Endothelial cell (in vitro differentiated cells): ENCODE data around the gene TSHZ3. TPM values are rescaled to one million over a fixed set of nuclear protein-coding genes. Genes with fewer than 3 reads are reported as not detected.

Experiments used
- DNase-seq: peaks from one replicate; pipeline ENCODE4 v3.0.0; 2021; ENCODE audit warnings: low spot score
- H3K27ac Mint-ChIP-seq: one replicate; pipeline ENCODE4 v1.8.0; 2021; ENCODE audit warnings: mixed read lengths, inconsistent platforms; ENCODE audit not compliant: unreplicated experiment
- H3K27me3 Mint-ChIP-seq: one replicate; pipeline ENCODE4 v1.8.0; 2021; ENCODE audit warnings: mild to moderate bottlenecking, moderate library complexity, mixed read lengths, inconsistent platforms; ENCODE audit not compliant: unreplicated experiment
- H3K36me3 Mint-ChIP-seq: one replicate; pipeline ENCODE4 v1.8.0; 2021; ENCODE audit warnings: mild to moderate bottlenecking, low read depth, mixed read lengths, inconsistent platforms; ENCODE audit not compliant: unreplicated experiment
- H3K4me1 Mint-ChIP-seq: one replicate; pipeline ENCODE4 v1.8.0; 2021; ENCODE audit warnings: mild to moderate bottlenecking, mixed read lengths, inconsistent platforms; ENCODE audit not compliant: unreplicated experiment
- H3K4me3 Mint-ChIP-seq: one replicate; pipeline ENCODE4 v1.8.0; 2021; ENCODE audit warnings: mild to moderate bottlenecking, mixed read lengths, inconsistent platforms; ENCODE audit not compliant: unreplicated experiment
- H3K9me3 Mint-ChIP-seq: one replicate; pipeline ENCODE4 v1.8.0; 2021; ENCODE audit warnings: mixed read lengths, inconsistent platforms; ENCODE audit not compliant: unreplicated experiment
- total RNA-seq: library from RNA; stranded (reverse); fragmentation: NEBNext Ultra II Directional; extraction: Animal tissue kit (Norgen Biotek cat#: 25700); gene quantifications from one replicate; pipeline ENCODE4 v1.2.1, GENCODE V29; 2021; ENCODE audit not compliant: unreplicated experiment
- TF ChIP-seq, protein P1 (sequence below): fragments of 200-600 bp; sonication (generic); IDR thresholded peaks from one replicate; pipeline ENCODE4 v1.5.0; 2021; ENCODE audit warnings: antibody characterized with exemption; ENCODE audit not compliant: unreplicated experiment

Gene TSHZ3
- total RNA-seq, 1 donor from 2014 or later, result 12.3 TPM

DNA sequence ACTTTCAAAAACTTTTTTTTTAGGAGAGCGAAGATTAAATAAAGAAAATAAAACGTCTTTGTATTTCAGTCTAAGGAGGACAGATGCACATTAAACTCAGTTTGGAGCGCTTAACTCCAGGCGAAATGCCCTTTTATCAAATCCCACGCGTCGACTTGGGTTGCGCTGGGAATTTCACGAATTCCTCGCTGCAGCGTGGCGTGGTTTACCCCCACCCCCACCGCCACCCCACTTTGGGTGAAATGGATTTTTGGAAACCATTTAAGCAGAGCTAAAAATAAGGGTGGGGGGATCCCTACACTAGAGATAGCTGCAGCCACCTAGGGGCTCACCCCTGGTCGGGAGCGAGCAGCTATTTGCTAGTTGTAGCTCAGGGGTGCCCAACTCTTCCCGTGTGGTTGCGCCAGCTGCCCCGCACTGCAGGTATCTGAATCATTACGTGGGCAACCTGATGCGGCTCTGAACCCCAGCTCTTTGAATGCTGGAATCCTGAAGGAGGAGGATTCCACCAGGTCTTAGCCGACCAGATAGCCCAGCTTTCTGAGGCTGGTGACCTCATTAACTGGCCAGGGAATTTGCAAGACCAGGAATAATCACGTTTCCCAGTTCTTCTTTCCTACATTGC, 6.5 kb upstream of the TSHZ3 start:
- peaks cover 38% of the 10 kb centered on the region for H3K4me1 Mint-ChIP-seq
- H3K4me3 Mint-ChIP-seq, result peak overlapping the region; percentile 61
- H3K9me3 Mint-ChIP-seq, result no peaks in the 10 kb centered on the region
- no peaks in the 10 kb centered on the region for H3K36me3 Mint-ChIP-seq
- TF ChIP-seq, protein P1, sequence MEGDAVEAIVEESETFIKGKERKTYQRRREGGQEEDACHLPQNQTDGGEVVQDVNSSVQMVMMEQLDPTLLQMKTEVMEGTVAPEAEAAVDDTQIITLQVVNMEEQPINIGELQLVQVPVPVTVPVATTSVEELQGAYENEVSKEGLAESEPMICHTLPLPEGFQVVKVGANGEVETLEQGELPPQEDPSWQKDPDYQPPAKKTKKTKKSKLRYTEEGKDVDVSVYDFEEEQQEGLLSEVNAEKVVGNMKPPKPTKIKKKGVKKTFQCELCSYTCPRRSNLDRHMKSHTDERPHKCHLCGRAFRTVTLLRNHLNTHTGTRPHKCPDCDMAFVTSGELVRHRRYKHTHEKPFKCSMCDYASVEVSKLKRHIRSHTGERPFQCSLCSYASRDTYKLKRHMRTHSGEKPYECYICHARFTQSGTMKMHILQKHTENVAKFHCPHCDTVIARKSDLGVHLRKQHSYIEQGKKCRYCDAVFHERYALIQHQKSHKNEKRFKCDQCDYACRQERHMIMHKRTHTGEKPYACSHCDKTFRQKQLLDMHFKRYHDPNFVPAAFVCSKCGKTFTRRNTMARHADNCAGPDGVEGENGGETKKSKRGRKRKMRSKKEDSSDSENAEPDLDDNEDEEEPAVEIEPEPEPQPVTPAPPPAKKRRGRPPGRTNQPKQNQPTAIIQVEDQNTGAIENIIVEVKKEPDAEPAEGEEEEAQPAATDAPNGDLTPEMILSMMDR, result no peak
- H3K27me3 Mint-ChIP-seq, result peaks cover 28% of the 10 kb centered on the region
- no peak for DNase-seq
- no peak overlapping the region for H3K27ac Mint-ChIP-seq

DNA sequence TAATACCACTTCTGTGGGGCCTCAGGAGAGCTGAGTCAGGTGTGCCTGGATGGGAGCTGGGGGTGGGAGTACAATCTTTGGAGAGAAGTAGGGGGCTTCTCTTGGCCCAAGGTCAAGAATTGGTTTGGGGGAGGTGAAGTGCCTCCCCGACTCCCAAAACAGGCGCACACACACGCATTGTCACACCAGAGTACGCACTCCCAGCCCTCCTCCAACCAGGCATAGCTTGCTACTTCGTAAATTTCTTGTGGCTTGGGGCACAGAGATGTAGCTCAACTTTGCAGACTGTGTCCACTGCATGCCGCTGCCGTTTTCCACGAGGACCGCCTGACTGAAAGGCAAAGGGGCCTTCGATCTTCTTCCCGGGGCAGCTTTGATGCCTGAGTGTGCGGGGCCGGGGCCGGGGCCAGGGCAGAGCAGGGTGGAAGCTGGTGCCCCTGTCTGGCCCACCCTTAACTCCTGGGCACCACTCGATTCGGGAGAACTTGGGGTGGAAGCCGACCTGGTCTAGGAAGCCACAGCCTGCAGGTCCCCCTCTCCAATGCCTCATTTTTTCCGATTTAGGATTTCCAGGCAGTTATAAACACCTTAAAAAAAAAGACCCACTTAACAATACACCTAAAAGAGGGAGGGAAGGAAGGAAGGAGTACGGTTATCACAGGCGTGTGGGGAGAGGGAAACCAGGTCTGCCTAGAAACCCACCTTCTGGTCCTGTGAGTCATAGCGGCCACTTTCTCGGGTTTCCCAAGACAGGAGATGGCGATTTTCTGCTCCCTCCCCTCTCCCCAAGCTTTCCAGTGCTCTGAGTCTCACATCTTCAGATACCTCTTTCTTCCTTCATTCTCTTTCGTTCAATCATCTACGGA, 5.8 kb upstream of the TSHZ3 start:
- Mint-ChIP-seq H3K4me1 (peaks cover 38% of the 10 kb centered on the region), H3K27ac (no peak overlapping the region), H3K36me3 (no peaks in the 10 kb centered on the region), H3K9me3 (no peaks in the 10 kb centered on the region), H3K4me3 (peak overlapping the region; percentile 61), H3K27me3 (peaks cover 28% of the 10 kb centered on the region)
- TF ChIP-seq, protein P1, result no peak
- peak; percentile 38 for DNase-seq

DNA sequence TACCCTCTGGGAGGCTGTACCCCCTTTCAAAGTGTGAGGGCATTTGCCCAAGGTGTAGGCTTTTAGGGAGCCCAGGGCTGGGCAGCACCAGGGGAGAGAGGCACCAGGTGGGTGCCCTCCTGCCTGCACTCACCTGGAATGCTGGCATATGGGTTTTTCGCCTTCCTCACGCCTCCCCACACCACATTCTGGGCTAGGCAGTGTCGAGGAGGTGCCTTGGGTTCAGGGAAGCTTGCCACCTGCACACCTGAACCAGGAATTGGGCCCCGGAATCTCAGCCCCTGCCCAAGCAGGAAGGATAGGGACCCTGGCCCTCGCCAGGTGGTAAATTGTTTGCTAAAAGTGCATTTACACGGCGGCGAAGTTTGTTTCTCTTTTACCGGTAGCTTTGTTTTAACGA, 5.1 kb upstream of the TSHZ3 start:
- Mint-ChIP-seq H3K36me3 (no peaks in the 10 kb centered on the region), H3K27ac (no peak overlapping the region), H3K4me1 (peaks cover 38% of the 10 kb centered on the region), H3K27me3 (peaks cover 28% of the 10 kb centered on the region), H3K9me3 (no peaks in the 10 kb centered on the region), H3K4me3 (peak overlapping the region; percentile 56)
- TF ChIP-seq, protein P1, result no peak
- no peak for DNase-seq

DNA sequence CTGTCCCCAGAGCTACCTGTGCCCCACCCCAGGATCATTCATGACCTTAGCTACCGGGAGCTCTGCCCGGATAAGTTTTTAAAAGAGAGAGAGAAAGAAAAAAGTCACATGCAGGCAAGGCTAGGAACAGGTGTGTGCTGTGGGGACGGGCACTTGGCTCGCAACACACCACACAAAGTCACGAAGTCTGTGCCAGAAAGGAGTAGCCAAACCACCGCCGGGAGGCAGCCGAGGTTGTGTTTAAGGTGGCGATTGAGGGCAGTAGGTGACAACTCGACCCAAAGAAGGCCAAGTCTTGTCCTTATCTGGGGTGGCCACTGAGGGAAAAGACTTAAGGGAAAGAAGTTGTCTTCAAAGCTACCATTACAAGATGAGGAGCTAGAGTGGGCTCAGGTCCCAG, 4.6 kb upstream of the TSHZ3 start:
- H3K9me3 Mint-ChIP-seq, result no peaks in the 10 kb centered on the region
- peaks cover 38% of the 10 kb centered on the region for H3K4me1 Mint-ChIP-seq
- peak; percentile 38 for DNase-seq
- H3K4me3 Mint-ChIP-seq, result peak overlapping the region; percentile 19
- TF ChIP-seq, protein P1, result no peak
- H3K36me3 Mint-ChIP-seq, result no peaks in the 10 kb centered on the region
- no peak overlapping the region for H3K27ac Mint-ChIP-seq
- H3K27me3 Mint-ChIP-seq, result peaks cover 28% of the 10 kb centered on the region
